Measurements from ENCODE around the gene NHLH1. TPM values are rescaled to one million over a fixed set of nuclear protein-coding genes. Genes with fewer than 3 reads are reported as not detected.

The NHLH1 gene
- total and polyA plus RNA-seq, 8 donors = 0.09 to 0.58 (median 0.23) TPM

DNA sequence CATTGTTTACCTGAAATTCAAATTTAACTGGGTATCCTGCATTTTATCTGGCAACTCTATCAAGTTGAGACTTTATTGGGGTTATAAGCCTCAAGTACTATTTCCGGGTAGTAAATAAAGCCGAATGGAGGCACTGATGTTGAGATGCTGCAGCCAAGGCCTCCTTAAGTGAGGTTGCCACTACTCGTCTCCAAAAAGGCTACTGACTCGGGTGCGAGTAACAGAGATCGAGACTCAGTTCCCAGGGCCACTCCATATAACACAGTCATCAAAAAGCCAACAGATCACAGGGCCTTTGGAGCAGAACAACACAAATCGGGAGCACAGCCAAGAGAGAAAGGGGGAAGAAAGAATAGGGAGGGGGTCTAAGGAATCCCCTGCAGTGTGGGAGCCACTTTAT lies 24.3 kb upstream of the NHLH1 start:
- peak overlapping the region; percentile 88 to 89 for H3K27ac ChIP-seq
- TF ChIP-seq, protein P1, sequence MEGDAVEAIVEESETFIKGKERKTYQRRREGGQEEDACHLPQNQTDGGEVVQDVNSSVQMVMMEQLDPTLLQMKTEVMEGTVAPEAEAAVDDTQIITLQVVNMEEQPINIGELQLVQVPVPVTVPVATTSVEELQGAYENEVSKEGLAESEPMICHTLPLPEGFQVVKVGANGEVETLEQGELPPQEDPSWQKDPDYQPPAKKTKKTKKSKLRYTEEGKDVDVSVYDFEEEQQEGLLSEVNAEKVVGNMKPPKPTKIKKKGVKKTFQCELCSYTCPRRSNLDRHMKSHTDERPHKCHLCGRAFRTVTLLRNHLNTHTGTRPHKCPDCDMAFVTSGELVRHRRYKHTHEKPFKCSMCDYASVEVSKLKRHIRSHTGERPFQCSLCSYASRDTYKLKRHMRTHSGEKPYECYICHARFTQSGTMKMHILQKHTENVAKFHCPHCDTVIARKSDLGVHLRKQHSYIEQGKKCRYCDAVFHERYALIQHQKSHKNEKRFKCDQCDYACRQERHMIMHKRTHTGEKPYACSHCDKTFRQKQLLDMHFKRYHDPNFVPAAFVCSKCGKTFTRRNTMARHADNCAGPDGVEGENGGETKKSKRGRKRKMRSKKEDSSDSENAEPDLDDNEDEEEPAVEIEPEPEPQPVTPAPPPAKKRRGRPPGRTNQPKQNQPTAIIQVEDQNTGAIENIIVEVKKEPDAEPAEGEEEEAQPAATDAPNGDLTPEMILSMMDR (IDR thresholded peaks at IDR 0.05) = no peak
- ATAC-seq = peak; percentile 25
- H3K9me3 ChIP-seq = no peaks in the 10 kb centered on the region
- H3K4me3 ChIP-seq = peak overlapping the region; percentile 77 to 93
- no peaks in the 10 kb centered on the region for H3K27me3 ChIP-seq
- peak in 1 of 4 donors; percentile 24 for DNase-seq
- intact Hi-C loops (cut with DNase I) = no loop called here
- peaks cover 0 to 49% of the 10 kb centered on the region in 2 donors for H3K36me3 ChIP-seq
- H3K4me1 ChIP-seq = peaks cover 15 to 86% of the 10 kb centered on the region in 2 donors

DNA sequence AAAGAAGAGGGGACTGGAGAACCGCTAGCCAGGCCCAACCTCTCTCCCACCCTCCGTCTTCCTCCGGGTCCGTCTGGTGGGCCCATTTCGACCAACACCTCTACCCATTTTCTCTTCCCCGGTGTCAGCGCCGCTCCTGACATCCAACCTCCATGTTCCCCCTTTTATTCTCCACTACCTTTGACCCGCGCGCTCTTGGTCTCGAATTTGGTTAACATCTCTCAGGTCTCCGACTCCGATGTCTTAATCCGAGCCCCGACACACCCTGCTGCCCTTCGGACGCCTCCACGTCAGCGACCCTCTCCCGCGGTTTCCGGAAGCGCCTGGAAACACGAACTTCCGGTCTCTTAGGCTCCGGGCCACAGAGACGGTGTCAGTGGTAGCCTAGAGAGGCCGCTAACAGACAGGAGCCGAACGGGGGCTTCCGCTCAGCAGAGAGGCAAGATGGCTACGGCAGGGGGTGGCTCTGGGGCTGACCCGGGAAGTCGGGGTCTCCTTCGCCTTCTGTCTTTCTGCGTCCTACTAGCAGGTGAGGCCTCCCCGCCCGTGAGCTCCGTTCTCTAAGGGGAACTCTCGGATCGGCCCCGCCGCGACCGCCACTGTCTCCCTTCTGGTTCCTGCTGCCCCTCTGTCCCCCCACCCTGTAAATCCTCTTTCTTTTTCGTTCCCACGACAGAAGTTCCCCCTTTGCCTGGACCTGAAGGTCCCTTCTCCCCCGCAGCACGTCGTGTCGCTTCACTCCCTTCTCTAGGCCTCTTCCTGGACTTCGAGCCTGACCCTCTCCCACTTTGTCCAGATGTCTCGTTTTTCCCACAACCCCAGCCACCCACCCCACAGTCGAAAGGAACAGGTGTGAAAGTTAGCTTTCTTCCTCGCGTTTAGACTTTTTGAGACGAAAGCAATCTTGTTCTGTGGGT lies 23.7 kb upstream of the NHLH1 start, which contains the start of the genes COPA and NCSTN:
Gene COPA (minus strand): TSS at position 298 of the 917 bp plus-strand sequence. CDS start 80 bp downstream, at position 218.
Gene NCSTN (plus strand): TSS at position 431 of the 917 bp plus-strand sequence. CDS start 14 bp downstream, at position 445.
- DNase-seq (peak; percentile 93 to 96 (median 95)), ATAC-seq (peak; percentile 99)
- H3K4me1 ChIP-seq = peaks cover 15 to 86% of the 10 kb centered on the region in 2 donors
- TF ChIP-seq, protein P1 (IDR thresholded peaks at IDR 0.05) = no peak
- peak within 1 kb of the TSS; percentile 88 to 89 for H3K27ac ChIP-seq
- H3K27me3 ChIP-seq = no peaks in the 10 kb centered on the region
- H3K4me3 ChIP-seq = peak within 1 kb of the TSS; percentile 77 to 93
- H3K36me3 ChIP-seq = peaks cover 0 to 49% of the 10 kb centered on the region in 2 donors
- no peaks in the 10 kb centered on the region for H3K9me3 ChIP-seq
- intact Hi-C loops (cut with DNase I) = no loop called here

DNA sequence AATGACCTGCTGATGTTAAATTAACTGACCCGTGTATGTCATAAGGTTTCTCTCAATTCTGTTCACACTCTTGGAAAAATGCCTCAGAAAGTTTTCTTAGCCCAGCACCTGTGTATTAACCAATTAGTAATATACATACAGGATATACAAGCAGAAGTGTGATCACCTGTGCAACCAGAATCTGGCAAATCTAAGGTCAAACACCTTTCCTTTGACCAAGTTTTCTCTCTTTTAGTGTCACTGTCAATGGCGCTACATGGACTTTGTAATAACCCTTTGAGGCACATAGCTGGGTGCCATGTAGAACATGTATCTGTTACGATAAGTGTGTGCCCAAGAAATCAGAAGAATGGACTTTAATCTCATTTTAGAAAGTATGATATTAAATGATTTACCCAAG lies 22.6 kb upstream of the NHLH1 start:
- ATAC-seq (no peak), DNase-seq (no peak)
- Histone ChIP-seq H3K4me3 (peak overlapping the region; percentile 77 to 93), H3K36me3 (peaks cover 0 to 49% of the 10 kb centered on the region in 2 donors), H3K27ac (no peak overlapping the region), H3K27me3 (no peaks in the 10 kb centered on the region), H3K4me1 (peaks cover 15 to 76% of the 10 kb centered on the region in 2 donors), H3K9me3 (no peaks in the 10 kb centered on the region)
- intact Hi-C loops (cut with DNase I) = no loop called here
- TF ChIP-seq, protein P1 (IDR thresholded peaks at IDR 0.05) = no peak

DNA sequence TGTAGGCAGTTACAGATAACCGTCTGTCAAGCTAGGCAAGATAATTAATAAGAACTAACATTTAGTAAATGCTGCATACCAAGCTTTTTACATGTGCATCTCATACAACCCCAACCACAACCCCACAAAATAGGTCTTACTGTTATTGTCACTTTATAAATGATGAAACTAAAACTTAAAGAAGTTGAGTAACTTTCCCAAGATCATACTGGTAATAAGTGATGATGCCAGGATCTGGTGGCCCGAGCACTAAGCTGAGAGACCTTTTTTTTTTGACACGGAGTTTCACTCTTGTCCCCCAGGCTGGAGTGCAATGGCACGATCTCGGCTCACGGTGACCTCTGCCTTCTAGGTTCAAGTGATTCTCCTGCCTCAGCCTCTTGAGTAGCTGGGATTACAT lies 21.9 kb upstream of the NHLH1 start:
- H3K36me3 ChIP-seq = peaks cover 0 to 49% of the 10 kb centered on the region in 2 donors
- H3K4me3 ChIP-seq = no peak overlapping the region
- peaks cover 15 to 69% of the 10 kb centered on the region in 2 donors for H3K4me1 ChIP-seq
- DNase-seq = no peak
- no peak overlapping the region for H3K27ac ChIP-seq
- H3K27me3 ChIP-seq = no peaks in the 10 kb centered on the region
- TF ChIP-seq, protein P1 (IDR thresholded peaks at IDR 0.05) = no peak
- intact Hi-C loops (cut with DNase I) = no loop called here
- ATAC-seq = no peak
- H3K9me3 ChIP-seq = no peaks in the 10 kb centered on the region

DNA sequence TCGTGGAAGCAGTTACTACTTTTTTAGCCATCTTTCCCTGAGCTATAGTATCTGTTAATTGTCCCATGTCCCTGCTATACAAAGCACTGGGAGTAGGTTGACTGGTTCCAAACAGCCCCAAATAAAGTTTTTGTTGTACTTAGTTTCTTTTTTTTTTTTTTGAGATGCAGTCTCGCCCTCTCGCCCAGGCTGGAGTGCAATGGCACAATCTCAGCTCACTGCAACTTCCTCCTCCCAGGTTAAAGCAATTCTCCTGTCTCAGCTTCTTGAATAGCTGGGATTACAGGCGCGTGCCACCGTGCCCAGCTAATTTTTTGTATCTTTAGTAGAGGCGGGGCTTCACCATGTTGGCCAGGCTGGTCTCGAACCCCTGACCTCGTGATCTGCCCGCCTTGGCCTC lies 20.4 kb upstream of the NHLH1 start:
- intact Hi-C loops (cut with DNase I) = no loop called here
- H3K9me3 ChIP-seq = no peaks in the 10 kb centered on the region
- DNase-seq (peak in 1 of 4 donors; percentile 55), ATAC-seq (no peak)
- peak overlapping the region in 1 of 2 donors; percentile 85 for H3K27ac ChIP-seq
- no peak overlapping the region for H3K4me3 ChIP-seq
- no peaks in the 10 kb centered on the region for H3K27me3 ChIP-seq
- H3K36me3 ChIP-seq = peaks cover 0 to 63% of the 10 kb centered on the region in 2 donors
- TF ChIP-seq, protein P1 (IDR thresholded peaks at IDR 0.05) = no peak
- peaks cover 10 to 54% of the 10 kb centered on the region in 2 donors for H3K4me1 ChIP-seq

Measured in left lung (tissue), 10 donors.